SH-SY5Y (cell line): ENCODE results near the gene LRRN3.

Experiments
- GATA2 ChIP-seq: IDR thresholded peaks from 2 replicates; pipeline ENCODE4 v1.6.1; 2011; ENCODE audit warnings: mild to moderate bottlenecking, low read depth, low read length
- GATA3 ChIP-seq: IDR thresholded peaks from 2 replicates; pipeline ENCODE4 v1.6.1; 2011; ENCODE audit warnings: low read depth, mild to moderate bottlenecking, low read length, moderate library complexity

- no peak for TF ChIP-seq GATA2
- no peak for TF ChIP-seq GATA3
Observed at GRCh38 chr7:111047595-111047994, 43.3 kb upstream of the LRRN3 start.
